BLaER1 (cell line): ENCODE measurements around the gene HOXC13.

Source experiments
- H3K27ac ChIP-seq: shearing (Covaris generic); formaldehyde crosslinking; 2 replicates; pipeline ENCODE4 v1.8.1; 2022
- H3K27me3 ChIP-seq: shearing (Covaris generic); formaldehyde crosslinking; 2 replicates; pipeline ENCODE4 v1.8.1; 2022
- H3K36me3 ChIP-seq: shearing (Covaris generic); formaldehyde crosslinking; 2 replicates; pipeline ENCODE4 v1.8.1; 2022
- H3K4me1 ChIP-seq: shearing (Covaris generic); formaldehyde crosslinking; 2 replicates; pipeline ENCODE4 v1.8.1; 2022
- H3K4me2 ChIP-seq: shearing (Covaris generic); formaldehyde crosslinking; 2 replicates; pipeline ENCODE4 v1.8.1; 2022
- H3K4me3 ChIP-seq: shearing (Covaris generic); formaldehyde crosslinking; 2 replicates; pipeline ENCODE4 v1.8.1; 2022
- H3K9ac ChIP-seq: shearing (Covaris generic); formaldehyde crosslinking; 2 replicates; pipeline ENCODE4 v1.8.1; 2022
- H3K9me3 ChIP-seq: shearing (Covaris generic); formaldehyde crosslinking; 2 replicates; pipeline ENCODE4 v1.8.1; 2022
- H4K20me1 ChIP-seq: shearing (Covaris generic); formaldehyde crosslinking; 2 replicates; pipeline ENCODE4 v1.8.1; 2022
- Cebpa-rat ChIP-seq: shearing (Covaris generic); IDR thresholded peaks from 2 replicates; pipeline ENCODE4 v1.8.1; 2022

Gene HOXC13

GRCh38 chr12:53985994-53986685 lies 47.5 kb downstream of the HOXC13 start:
- peaks cover 93% of the 10 kb centered on the region for H4K20me1 ChIP-seq
- no peaks in the 10 kb centered on the region for H3K4me1 ChIP-seq
- no peak overlapping the region for H3K9ac ChIP-seq
- H3K4me3 ChIP-seq = no peak overlapping the region
- H3K27me3 ChIP-seq = peaks cover 100% of the 10 kb centered on the region
- no peak for TF ChIP-seq Cebpa-rat
- no peak overlapping the region for H3K27ac ChIP-seq
- H3K36me3 ChIP-seq = no peaks in the 10 kb centered on the region
- H3K9me3 ChIP-seq = peaks cover 16% of the 10 kb centered on the region; the same call in 1 of the 2 replicates
- H3K4me2 ChIP-seq = no peak overlapping the region

- no peak for TF ChIP-seq Cebpa-rat
- Histone ChIP-seq H3K36me3 (no peaks in the 10 kb centered on the region), H3K27me3 (peaks cover 100% of the 10 kb centered on the region), H3K9me3 (peaks cover 13% of the 10 kb centered on the region; the same call in 1 of the 2 replicates), H4K20me1 (peaks cover 93% of the 10 kb centered on the region), H3K4me3 (no peak overlapping the region), H3K27ac (no peak overlapping the region), H3K4me2 (no peak overlapping the region), H3K4me1 (no peaks in the 10 kb centered on the region), H3K9ac (no peak overlapping the region)
These were observed 48.3 kb downstream of the HOXC13 start for GRCh38 chr12:53986686-53987483.

- peaks cover 100% of the 10 kb centered on the region for H3K27me3 ChIP-seq
- no peak overlapping the region for H3K9ac ChIP-seq
- no peaks in the 10 kb centered on the region for H3K4me1 ChIP-seq
These were observed 49.2 kb downstream of the HOXC13 start for GRCh38 chr12:53987787-53988230.

GRCh38 chr12:53988541-53989226 lies 50.1 kb downstream of the HOXC13 start:
- H3K36me3 ChIP-seq = no peaks in the 10 kb centered on the region
- no peak overlapping the region for H3K4me3 ChIP-seq
- H4K20me1 ChIP-seq = peaks cover 93% of the 10 kb centered on the region
- no peak for TF ChIP-seq Cebpa-rat
- no peak overlapping the region for H3K9ac ChIP-seq
- H3K4me2 ChIP-seq = no peak overlapping the region
- peaks cover 11% of the 10 kb centered on the region; the same call in 1 of the 2 replicates for H3K9me3 ChIP-seq
- peaks cover 100% of the 10 kb centered on the region for H3K27me3 ChIP-seq
- no peaks in the 10 kb centered on the region for H3K4me1 ChIP-seq
- H3K27ac ChIP-seq = no peak overlapping the region

More at GRCh38 chr12:53987787-53988230, 49.2 kb downstream of the HOXC13 start:
- TF ChIP-seq Cebpa-rat = no peak
- Histone ChIP-seq H3K4me2 (no peak overlapping the region), H3K36me3 (no peaks in the 10 kb centered on the region), H4K20me1 (peaks cover 93% of the 10 kb centered on the region), H3K9me3 (peaks cover 11% of the 10 kb centered on the region; the same call in 1 of the 2 replicates), H3K4me3 (no peak overlapping the region), H3K27ac (no peak overlapping the region)

- Histone ChIP-seq H3K27me3 (peaks cover 100% of the 10 kb centered on the region), H3K4me3 (no peak overlapping the region)
These were observed 50.8 kb downstream of the HOXC13 start for GRCh38 chr12:53989227-53990113.

GRCh38 chr12:53990311-53991076 lies 51.9 kb downstream of the HOXC13 start:
- H3K4me2 ChIP-seq = no peak overlapping the region
- peaks cover 7% of the 10 kb centered on the region; the same call in 1 of the 2 replicates for H3K9me3 ChIP-seq
- peaks cover 100% of the 10 kb centered on the region for H3K27me3 ChIP-seq
- H3K4me1 ChIP-seq = no peaks in the 10 kb centered on the region
- H4K20me1 ChIP-seq = peaks cover 100% of the 10 kb centered on the region
- no peak for TF ChIP-seq Cebpa-rat
- H3K9ac ChIP-seq = no peak overlapping the region
- H3K36me3 ChIP-seq = no peaks in the 10 kb centered on the region
- H3K27ac ChIP-seq = no peak overlapping the region
- H3K4me3 ChIP-seq = no peak overlapping the region

More at GRCh38 chr12:53989227-53990113, 50.8 kb downstream of the HOXC13 start:
- no peaks in the 10 kb centered on the region for H3K36me3 ChIP-seq
- H3K9me3 ChIP-seq = peaks cover 11% of the 10 kb centered on the region; the same call in 1 of the 2 replicates
- no peak overlapping the region for H3K4me2 ChIP-seq
- H3K27ac ChIP-seq = no peak overlapping the region
- no peak for TF ChIP-seq Cebpa-rat
- no peak overlapping the region for H3K9ac ChIP-seq
- peaks cover 94% of the 10 kb centered on the region for H4K20me1 ChIP-seq
- no peaks in the 10 kb centered on the region for H3K4me1 ChIP-seq

- Histone ChIP-seq H3K27me3 (peaks cover 100% of the 10 kb centered on the region), H4K20me1 (peaks cover 100% of the 10 kb centered on the region), H3K27ac (no peak overlapping the region), H3K4me2 (no peak overlapping the region), H3K4me1 (no peaks in the 10 kb centered on the region), H3K9ac (no peak overlapping the region), H3K4me3 (no peak overlapping the region), H3K9me3 (peaks cover under 1% of the 10 kb centered on the region; the same call in 1 of the 2 replicates), H3K36me3 (no peaks in the 10 kb centered on the region)
- TF ChIP-seq Cebpa-rat = no peak
These were observed 52.4 kb downstream of the HOXC13 start for GRCh38 chr12:53991077-53991460.

GRCh38 chr12:53992377-53992889 lies 53.8 kb downstream of the HOXC13 start:
- H3K9ac ChIP-seq = no peak overlapping the region
- no peaks in the 10 kb centered on the region for H3K9me3 ChIP-seq
- peaks cover 100% of the 10 kb centered on the region for H3K27me3 ChIP-seq
- H3K4me3 ChIP-seq = no peak overlapping the region
- no peak overlapping the region for H3K27ac ChIP-seq
- peaks cover 100% of the 10 kb centered on the region for H4K20me1 ChIP-seq
- H3K4me1 ChIP-seq = no peaks in the 10 kb centered on the region
- no peak for TF ChIP-seq Cebpa-rat
- no peak overlapping the region for H3K4me2 ChIP-seq
- no peaks in the 10 kb centered on the region for H3K36me3 ChIP-seq
